Right lobe of liver (tissue), 4 donors: ENCODE measurements around the gene LOC101059915.

Experiments used
- POLR2A ChIP-seq: fragments of 450-650 bp; IDR thresholded peaks from one replicate; pipeline ENCODE4 v1.6.1; 2017; ENCODE audit warnings: antibody characterized with exemption, mild to moderate bottlenecking
- TF ChIP-seq, protein P1 (sequence below), 4 donors: fragments of 200-600 bp in 3 of 4; fragments of 450-650 bp in 1 of 4; IDR thresholded peaks; one replicate each; pipeline versions ENCODE4 v1.5.1 to v1.8.0; 2016 to 2022; ENCODE audit warnings: antibody characterized with exemption in 4 of 4, mild to moderate bottlenecking in 2 of 4
- donor health status: DM: no; HTN: no; CAD: no.
- donor health status: DM: no; HTN: no; CAD: no.
- donor health status: DM: no; HTN: yes; CAD: no.

- TF ChIP-seq POLR2A: no peak
- TF ChIP-seq, protein P1, sequence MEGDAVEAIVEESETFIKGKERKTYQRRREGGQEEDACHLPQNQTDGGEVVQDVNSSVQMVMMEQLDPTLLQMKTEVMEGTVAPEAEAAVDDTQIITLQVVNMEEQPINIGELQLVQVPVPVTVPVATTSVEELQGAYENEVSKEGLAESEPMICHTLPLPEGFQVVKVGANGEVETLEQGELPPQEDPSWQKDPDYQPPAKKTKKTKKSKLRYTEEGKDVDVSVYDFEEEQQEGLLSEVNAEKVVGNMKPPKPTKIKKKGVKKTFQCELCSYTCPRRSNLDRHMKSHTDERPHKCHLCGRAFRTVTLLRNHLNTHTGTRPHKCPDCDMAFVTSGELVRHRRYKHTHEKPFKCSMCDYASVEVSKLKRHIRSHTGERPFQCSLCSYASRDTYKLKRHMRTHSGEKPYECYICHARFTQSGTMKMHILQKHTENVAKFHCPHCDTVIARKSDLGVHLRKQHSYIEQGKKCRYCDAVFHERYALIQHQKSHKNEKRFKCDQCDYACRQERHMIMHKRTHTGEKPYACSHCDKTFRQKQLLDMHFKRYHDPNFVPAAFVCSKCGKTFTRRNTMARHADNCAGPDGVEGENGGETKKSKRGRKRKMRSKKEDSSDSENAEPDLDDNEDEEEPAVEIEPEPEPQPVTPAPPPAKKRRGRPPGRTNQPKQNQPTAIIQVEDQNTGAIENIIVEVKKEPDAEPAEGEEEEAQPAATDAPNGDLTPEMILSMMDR (IDR thresholded peaks at IDR 0.05): no peak
These were observed 45.2 kb upstream of the LOC101059915 start for GRCh38 chrX:71622032-71622575.
